Nucleus accumbens (tissue), 56 donors: ENCODE results near the gene TENT4B.

ENCODE experiments used
- DNase-seq, 56 donors: peaks; one replicate each; lab custom pipeline; 2025; lab: John Stamatoyannopoulos, UW

The TENT4B gene

GRCh38 chr16:50267151-50267631 is 114.1 kb downstream of the TENT4B start:
- no peak for DNase-seq

DNA sequence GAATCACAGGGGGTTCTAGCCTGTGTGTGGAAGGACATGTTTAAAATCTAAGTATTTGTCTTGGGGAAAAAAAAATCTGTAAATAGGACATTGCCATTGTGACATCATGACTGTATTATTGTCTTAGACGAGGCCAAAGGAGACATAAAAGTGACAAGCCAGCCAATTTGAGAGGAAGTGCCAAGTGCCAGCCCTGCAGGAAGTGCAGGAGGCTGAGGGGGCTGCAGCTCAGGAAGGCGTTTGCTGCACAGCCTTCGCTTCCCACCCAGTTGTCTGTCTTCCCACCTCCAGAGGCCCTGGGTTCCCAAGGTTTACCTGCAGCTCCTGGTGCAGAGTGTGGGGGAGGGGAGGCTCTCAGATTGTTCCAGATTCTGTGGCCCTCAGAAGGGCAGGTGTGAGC is 114.5 kb downstream of the TENT4B start:
- no peak for DNase-seq

GRCh38 chr16:50268352-50268751 is 115.2 kb downstream of the TENT4B start:
- no peak for DNase-seq

DNA sequence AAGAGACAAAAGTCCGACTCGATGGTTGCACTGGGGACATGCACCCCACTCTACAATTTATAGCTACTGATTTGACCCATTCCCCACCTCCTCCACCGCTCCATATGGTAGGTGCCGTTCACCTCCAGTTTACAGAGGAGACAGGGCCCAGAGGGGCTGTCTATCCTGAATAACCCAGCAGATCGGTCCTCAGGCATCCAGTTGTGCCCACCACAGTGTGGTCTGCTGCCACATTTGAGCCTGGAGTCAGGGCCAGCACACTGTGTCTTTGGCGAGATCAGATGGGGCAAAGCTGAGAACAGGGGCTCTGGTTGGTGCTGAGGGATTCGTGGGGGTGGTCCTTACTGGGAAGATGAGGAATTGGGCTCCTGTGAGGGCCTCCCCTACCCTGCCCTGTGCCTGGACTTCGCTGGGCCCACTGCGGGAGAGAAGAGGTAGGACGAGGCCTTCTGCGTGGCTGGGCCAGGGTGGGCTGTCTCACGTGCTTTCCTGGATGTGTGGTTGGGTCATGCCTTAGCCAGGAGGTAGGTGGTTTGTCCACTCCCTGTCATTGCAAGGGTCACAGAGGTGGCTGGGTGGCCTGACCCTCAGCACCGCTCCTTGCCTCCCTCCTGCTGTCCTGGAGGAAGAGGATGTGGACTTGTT is 116.1 kb downstream of the TENT4B start:
- no peak for DNase-seq

DNA sequence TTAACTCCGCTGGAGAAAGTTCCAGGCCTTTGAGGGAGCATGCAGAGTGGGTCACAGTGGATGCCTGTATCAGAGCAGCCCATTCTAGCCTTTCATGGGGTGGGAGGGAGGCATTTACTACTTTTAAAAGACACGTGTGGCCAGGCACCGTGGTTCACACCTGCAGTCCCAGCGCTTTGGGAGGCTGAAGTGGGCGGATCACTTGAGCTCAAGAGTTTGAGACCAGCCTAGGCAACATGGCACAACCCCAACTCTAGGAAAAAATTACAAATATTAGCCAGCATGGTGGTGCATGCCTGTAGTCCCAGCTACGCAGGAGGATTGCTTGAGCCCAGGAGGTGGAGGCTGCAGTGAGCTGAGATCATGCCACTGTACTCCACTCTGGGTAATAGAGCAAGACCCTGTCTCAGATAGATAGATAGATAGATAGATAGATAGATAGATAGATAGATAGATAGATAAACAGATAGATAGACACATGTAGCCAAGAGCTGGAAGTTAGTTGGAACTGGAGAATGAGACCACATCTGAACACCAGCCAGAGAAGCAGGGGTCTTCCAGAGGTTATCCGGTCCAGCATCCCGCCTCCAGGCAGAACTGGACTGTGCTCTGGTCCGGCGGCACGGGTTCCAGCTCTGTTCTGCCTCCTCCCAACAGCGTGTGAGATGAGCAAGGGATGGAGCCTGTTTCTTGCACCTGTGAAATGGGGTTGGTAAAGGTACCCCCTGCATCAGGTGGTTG is 116.8 kb downstream of the TENT4B start:
- DNase-seq: no peak

DNA sequence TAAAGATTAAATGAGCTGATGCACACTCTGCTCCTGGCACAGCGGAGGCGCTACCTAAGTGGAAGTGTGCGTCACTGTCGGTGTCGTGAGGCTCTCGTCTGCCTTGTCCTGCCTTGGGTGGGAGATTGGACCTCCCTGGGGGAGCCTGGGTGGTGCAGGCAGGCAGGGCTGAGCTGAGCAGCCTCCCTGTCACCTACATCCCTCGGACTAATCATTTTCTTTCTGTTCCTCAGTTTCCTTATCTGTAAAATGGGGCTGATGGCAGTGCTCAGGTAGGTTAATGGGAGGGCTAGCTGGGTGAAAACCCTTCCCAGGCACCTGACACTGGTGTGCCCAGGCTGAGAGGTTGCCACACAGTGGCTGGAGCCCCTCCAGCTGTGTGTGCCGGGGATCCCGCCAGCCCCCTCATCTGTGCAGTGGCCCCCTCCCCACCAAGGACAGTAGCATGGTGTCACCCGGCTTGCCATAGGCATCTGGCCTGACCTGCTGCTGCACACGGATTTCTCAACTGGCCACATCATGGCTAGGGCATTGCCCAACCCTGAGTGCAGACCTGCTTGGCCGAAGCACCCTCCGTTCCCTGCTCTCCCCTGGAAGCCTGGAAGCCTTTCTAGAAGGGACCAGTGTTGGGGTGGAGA is 117.5 kb downstream of the TENT4B start:
- no peak for DNase-seq

DNA sequence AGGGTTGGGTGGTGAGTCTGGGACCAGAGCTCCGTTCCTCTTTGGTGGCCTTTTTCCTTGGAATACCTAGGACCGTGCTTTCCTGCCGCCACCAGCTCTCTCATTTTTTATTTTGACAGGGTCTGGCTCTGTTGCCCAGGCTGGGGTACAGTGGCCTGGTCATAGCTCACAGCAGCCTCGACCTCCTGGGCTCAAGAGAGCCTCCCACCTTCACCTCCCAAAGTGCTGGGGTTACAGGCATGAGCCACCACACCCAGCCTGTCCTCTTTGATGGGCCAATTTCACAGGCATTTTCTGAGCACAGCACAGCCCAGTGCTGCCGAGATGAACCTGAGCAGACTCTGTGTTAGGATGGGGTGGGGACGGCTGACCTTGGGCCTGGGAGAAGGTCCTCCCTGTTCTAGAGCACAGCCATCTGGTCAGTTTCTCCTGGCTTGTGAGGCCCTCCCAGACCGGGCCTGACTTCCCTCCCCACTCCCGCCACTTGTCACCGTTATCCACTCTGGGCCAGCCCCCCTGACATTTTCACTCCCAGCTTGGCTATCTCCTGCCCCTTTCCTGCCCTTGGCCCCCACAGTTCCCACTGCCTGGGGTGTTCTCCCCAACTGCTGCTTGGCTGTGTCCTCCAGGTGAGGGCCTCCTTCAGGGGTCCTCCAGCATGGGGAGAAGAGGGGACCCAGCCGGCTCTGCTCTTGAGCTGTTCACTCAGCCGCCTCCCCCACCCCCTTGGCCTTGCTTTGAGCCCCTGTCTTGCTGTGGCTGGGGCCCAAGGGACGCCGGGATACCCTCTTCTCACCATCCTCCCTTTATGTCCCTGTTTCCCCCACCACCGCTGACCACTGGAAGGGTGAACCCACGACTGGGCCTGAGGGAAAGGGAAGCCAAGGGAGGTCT is 118.3 kb downstream of the TENT4B start:
- DNase-seq: no peak

DNA sequence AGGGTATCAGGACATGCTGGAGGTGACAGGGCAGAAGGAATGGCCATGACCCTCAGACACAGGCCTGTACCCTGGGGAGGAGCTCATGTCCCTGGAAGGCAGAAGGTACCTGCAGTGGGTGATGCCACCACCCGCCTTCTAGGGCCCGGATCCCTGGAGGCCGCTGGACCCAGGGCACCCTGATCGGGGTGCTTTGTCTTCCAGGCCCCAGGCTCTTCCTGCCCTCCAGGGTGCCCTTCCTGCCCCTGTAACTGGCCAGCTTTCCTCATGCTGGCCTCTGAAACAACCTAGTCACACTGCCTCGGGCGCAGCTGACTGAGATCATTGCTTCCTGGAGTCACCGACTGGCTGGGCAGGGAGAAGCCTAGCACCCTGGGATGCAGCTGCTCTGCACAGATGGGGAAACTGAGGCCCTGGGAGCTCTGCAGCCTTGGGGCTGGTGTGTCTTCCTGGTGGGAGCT is 119.0 kb downstream of the TENT4B start:
- no peak for DNase-seq

DNA sequence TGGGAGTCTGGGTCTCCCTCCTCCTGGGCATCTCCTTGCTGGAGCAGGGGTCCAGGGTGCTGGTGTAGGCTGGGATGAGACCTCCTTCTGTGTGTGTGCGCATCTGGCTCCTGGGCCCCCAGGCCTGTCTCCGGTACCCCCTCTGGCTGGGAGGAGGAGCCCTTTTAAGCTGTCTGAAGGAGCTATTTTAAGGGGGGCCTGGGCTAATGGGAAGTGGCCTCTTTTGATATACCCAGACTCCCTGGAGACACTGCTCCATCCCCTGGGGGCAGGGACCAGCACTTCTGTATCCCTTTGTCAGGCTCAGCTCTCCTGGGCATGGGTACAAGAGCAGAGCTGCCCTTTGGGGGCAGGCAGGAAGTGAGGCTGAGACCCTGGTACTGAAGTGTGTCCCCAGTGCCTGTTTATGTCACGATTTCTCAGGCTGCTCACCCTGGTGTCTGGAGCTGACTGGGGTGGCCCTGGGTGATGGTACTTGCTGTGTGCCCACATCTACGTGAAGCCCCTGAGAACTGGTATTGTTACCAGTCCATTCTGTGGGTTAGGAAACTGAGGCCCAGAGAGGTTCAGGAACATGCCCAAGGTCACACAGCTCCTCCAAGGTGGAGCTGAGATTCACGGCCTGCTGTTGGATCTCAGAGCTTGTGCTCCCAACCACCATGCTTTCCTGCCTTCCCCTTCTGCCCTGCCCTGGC is 119.7 kb downstream of the TENT4B start:
- DNase-seq: no peak

- no peak for DNase-seq
These were observed 120.2 kb downstream of the TENT4B start for GRCh38 chr16:50273382-50273690.

DNA sequence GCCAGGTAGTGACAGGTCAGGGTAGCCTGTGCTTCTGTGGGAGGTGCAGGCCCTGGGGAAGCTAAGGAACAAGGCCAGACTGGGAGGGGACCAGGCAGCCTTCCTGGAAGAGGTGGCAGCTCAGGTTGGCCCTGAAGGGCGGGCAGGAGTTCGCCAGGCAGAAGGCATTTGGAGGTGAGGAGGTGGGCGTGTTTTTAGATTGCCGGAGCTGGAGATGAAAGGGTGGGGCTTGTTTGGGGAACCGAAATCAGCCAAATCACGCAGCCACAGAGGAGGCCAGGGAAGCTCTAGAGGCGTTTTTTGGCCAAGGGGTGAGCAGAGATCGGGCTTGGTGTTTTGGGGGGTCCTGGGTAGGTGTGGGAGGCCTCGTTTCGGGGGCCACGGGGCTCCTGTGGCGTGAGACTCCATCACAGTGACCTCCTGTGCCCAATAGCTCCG is 120.8 kb downstream of the TENT4B start:
- DNase-seq: no peak

GRCh38 chr16:50274326-50275097 is 121.4 kb downstream of the TENT4B start:
- DNase-seq: no peak

DNA sequence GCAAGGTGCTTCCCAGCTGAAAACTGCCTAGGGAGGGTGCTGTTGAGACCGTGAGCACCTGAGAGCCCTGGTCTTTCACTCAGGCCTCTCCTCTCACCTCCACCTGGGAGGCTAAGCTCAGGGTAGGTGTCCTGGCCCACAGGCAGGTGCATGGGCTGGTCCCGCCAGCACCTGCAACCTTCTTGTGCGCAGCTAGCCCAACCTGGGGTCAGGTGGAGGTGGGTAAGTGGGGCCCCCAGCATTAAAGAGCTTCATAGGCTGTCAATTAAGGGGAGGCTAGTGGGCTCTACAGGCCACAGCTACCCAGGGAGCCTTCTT is 122.0 kb downstream of the TENT4B start:
- no peak for DNase-seq

- DNase-seq: no peak
These were observed 122.6 kb downstream of the TENT4B start for GRCh38 chr16:50275428-50276325.

DNA sequence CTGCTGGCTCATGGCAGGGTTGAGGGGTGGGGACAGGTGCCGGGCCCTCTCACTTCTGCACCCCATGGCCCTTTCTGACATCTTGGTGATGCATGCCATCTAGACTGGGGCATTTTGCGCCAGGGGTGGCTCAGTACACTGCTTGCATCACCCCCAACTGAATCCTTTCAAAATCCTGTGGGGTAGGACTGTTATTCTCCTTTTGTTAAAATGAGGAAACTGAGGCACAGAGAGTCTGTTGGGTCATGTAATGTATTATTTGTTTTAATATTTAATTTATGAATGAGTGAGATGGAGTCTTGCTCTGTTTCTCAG is 123.2 kb downstream of the TENT4B start:
- DNase-seq: no peak

DNA sequence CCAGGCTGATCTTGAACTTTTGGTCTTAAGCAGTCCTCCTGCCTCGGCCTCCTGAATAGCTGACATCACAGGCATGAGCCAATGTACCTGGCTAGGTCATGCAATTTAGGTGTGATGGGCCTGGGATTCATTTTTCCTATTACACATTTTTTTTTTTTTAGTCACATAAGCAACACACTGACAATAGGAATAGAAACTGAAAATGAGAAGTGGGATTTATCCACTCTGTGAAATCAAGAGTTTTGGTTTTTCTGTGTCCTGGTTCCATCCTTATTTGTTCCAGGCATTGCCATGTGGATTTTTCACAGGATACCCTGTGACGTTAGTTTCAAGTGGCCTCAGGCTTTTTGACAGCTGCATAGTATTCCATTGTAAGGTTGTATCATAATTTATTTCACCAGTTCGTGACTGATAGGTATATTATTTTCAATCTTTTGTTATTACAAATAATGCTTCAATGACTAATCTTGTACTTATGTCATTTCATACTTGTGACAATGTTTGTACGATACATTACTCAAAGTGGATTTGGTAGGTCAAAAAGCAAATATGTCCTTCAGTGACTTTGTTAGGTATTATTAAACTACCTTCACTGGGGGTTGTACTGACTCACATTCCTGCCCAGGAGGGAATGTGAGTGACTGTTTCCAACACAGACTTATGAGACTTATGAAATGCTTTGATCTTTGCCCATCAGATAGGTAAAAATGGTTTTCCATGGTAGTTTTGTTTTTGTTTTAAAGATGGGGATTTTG is 123.9 kb downstream of the TENT4B start:
- DNase-seq: no peak

GRCh38 chr16:50278251-50278650 is 125.1 kb downstream of the TENT4B start:
- no peak for DNase-seq

GRCh38 chr16:50279504-50279865 is 126.4 kb downstream of the TENT4B start:
- no peak for DNase-seq
